IPS-18c (cell line): Measurements from ENCODE around the gene DNAJC27.
"Not testable (repeated sequence)": the region's sequence is repeated elsewhere in the genome, so short reads cannot be mapped to it uniquely, and the experiment has no call there.

Experiments used
- H3K4me3 ChIP-seq: 2 replicates; pipeline ENCODE4 v1.7.0; 2013; ENCODE audit warnings: low read depth, mild to moderate bottlenecking, low read length, moderate library complexity; ENCODE audit not compliant: insufficient read depth
- H3K9me3 ChIP-seq: one replicate; pipeline ENCODE4 v1.6.1; 2013; ENCODE audit warnings: mild to moderate bottlenecking, low read length, moderate library complexity; ENCODE audit not compliant: control insufficient read depth, insufficient read depth

DNAJC27 gene

GRCh38 chr2:24971536-24972314 lies at the start of gene DNAJC27:
Gene DNAJC27 (minus strand): TSS chr2:24971955. CDS start chr2:24971904, 51 bp downstream.
- H3K4me3 ChIP-seq, result peak within 1 kb of the TSS; percentile 97
- H3K9me3 ChIP-seq, result no peaks in the 10 kb centered on the region

GRCh38 chr2:25018681-25019080 lies 46.9 kb upstream of the DNAJC27 start:
- H3K4me3 ChIP-seq, result no peak overlapping the region
- H3K9me3 ChIP-seq, result no peaks in the 10 kb centered on the region

GRCh38 chr2:25014631-25015030 lies 42.9 kb upstream of the DNAJC27 start:
- H3K4me3 ChIP-seq, result no peak overlapping the region
- no peaks in the 10 kb centered on the region for H3K9me3 ChIP-seq

- not testable (repeated sequence) for H3K4me3 ChIP-seq, H3K9me3 ChIP-seq
These were observed 39.6 kb upstream of the DNAJC27 start for GRCh38 chr2:25011342-25011741.

GRCh38 chr2:25009954-25010353 lies 38.2 kb upstream of the DNAJC27 start:
- no peak overlapping the region for H3K4me3 ChIP-seq

GRCh38 chr2:25002066-25002465 lies 30.3 kb upstream of the DNAJC27 start:
- Histone ChIP-seq H3K9me3 (no peaks in the 10 kb centered on the region), H3K4me3 (no peak overlapping the region)

More at GRCh38 chr2:25009954-25010353, 38.2 kb upstream of the DNAJC27 start:
- H3K9me3 ChIP-seq, result no peaks in the 10 kb centered on the region

- Histone ChIP-seq H3K4me3 (no peak overlapping the region), H3K9me3 (no peaks in the 10 kb centered on the region)
These were observed 29.5 kb upstream of the DNAJC27 start for GRCh38 chr2:25001325-25001637.

GRCh38 chr2:25000503-25001324 lies 29.0 kb upstream of the DNAJC27 start:
- Histone ChIP-seq H3K9me3 (no peaks in the 10 kb centered on the region), H3K4me3 (no peak overlapping the region)

GRCh38 chr2:25000036-25000435 lies 28.3 kb upstream of the DNAJC27 start:
- H3K4me3 ChIP-seq, result no peak overlapping the region
- no peaks in the 10 kb centered on the region for H3K9me3 ChIP-seq

GRCh38 chr2:24999097-24999496 lies 27.3 kb upstream of the DNAJC27 start:
- H3K9me3 ChIP-seq, result not testable (repeated sequence)

GRCh38 chr2:24994146-24994724 lies 22.5 kb upstream of the DNAJC27 start:
- Histone ChIP-seq H3K9me3 (no peaks in the 10 kb centered on the region), H3K4me3 (no peak overlapping the region)

More at GRCh38 chr2:24999097-24999496, 27.3 kb upstream of the DNAJC27 start:
- not testable (repeated sequence) for H3K4me3 ChIP-seq

- Histone ChIP-seq H3K9me3 (no peaks in the 10 kb centered on the region), H3K4me3 (no peak overlapping the region)
These were observed 21.8 kb upstream of the DNAJC27 start for GRCh38 chr2:24993406-24994145.

GRCh38 chr2:24986372-24986771 lies 14.6 kb upstream of the DNAJC27 start:
- no peaks in the 10 kb centered on the region for H3K9me3 ChIP-seq

GRCh38 chr2:24985511-24985910 lies 13.8 kb upstream of the DNAJC27 start:
- H3K4me3 ChIP-seq, result no peak overlapping the region
- H3K9me3 ChIP-seq, result no peaks in the 10 kb centered on the region

More at GRCh38 chr2:24986372-24986771, 14.6 kb upstream of the DNAJC27 start:
- no peak overlapping the region for H3K4me3 ChIP-seq

- Histone ChIP-seq H3K4me3 (no peak overlapping the region), H3K9me3 (no peaks in the 10 kb centered on the region)
These were observed 13.2 kb upstream of the DNAJC27 start for GRCh38 chr2:24984912-24985311.

GRCh38 chr2:24981411-24982136 lies 9.8 kb upstream of the DNAJC27 start:
- no peak overlapping the region for H3K4me3 ChIP-seq
- H3K9me3 ChIP-seq, result no peaks in the 10 kb centered on the region

GRCh38 chr2:24978661-24979060 lies 6.9 kb upstream of the DNAJC27 start:
- H3K4me3 ChIP-seq, result no peak overlapping the region

More at GRCh38 chr2:24978661-24979060, 6.9 kb upstream of the DNAJC27 start:
- H3K9me3 ChIP-seq, result no peaks in the 10 kb centered on the region
